ENCODE measurements around the gene CFD.
"Not testable (repeated sequence)": the region's sequence is repeated elsewhere in the genome, so short reads cannot be mapped to it uniquely, and the experiment has no call there.

CFD gene

GRCh38 chr19:825897-826644 lies 33.4 kb upstream of the CFD start:
- no peak for DNase-seq (ENCODE audit: low read depth, low spot score)

GRCh38 chr19:827314-827709 lies 32.2 kb upstream of the CFD start:
- no peak for DNase-seq (ENCODE audit: low read depth, low spot score)

GRCh38 chr19:827710-828321 lies 31.6 kb upstream of the CFD start, which contains the start of gene AZU1:
Gene AZU1 (plus strand): TSS chr19:827837. CDS start chr19:827847, 10 bp downstream.
- no peak for DNase-seq (ENCODE audit: low read depth, low spot score)

- no peak for DNase-seq (ENCODE audit: low read depth, low spot score)
These were observed 30.2 kb upstream of the CFD start for GRCh38 chr19:829129-829758.

GRCh38 chr19:831407-832369 lies 27.8 kb upstream of the CFD start:
- no peak for DNase-seq (ENCODE audit: low read depth, low spot score)

- no peak for DNase-seq (ENCODE audit: low read depth, low spot score)
These were observed 25.2 kb upstream of the CFD start for GRCh38 chr19:834216-834615.

- DNase-seq (ENCODE audit: low read depth, low spot score): no peak
These were observed 24.2 kb upstream of the CFD start for GRCh38 chr19:835210-835810.

- DNase-seq (ENCODE audit: low read depth, low spot score): no peak
These were observed 18.8 kb upstream of the CFD start, which contains the start of gene PRTN3 for GRCh38 chr19:840519-841206. Gene PRTN3 (plus strand): TSS chr19:840999. CDS start chr19:841009, 10 bp downstream.

- DNase-seq (ENCODE audit: low read depth, low spot score): not testable (repeated sequence)
These were observed 16.7 kb upstream of the CFD start for GRCh38 chr19:842802-843179.

GRCh38 chr19:843180-843835 lies 16.2 kb upstream of the CFD start:
- peak; percentile 53 for DNase-seq (ENCODE audit: low read depth, low spot score)

GRCh38 chr19:843836-844545 lies 15.5 kb upstream of the CFD start:
- DNase-seq (ENCODE audit: low read depth, low spot score): no peak

- no peak for DNase-seq (ENCODE audit: low read depth, low spot score)
These were observed 14.9 kb upstream of the CFD start for GRCh38 chr19:844546-844971.

- no peak for DNase-seq (ENCODE audit: low read depth, low spot score)
These were observed 13.6 kb upstream of the CFD start for GRCh38 chr19:845707-846521.

GRCh38 chr19:848386-848921 lies 11.0 kb upstream of the CFD start:
- no peak for DNase-seq (ENCODE audit: low read depth, low spot score)

GRCh38 chr19:849195-849594 lies 10.3 kb upstream of the CFD start:
- not testable (repeated sequence) for DNase-seq (ENCODE audit: low read depth, low spot score)

- DNase-seq (ENCODE audit: low read depth, low spot score): peak; percentile 94
These were observed 9.1 kb upstream of the CFD start for GRCh38 chr19:850221-850978.

GRCh38 chr19:850979-851335 lies 8.5 kb upstream of the CFD start:
- DNase-seq (ENCODE audit: low read depth, low spot score): no peak
